ENCODE results near the gene ARHGAP27. TPM values are rescaled to one million over a fixed set of nuclear protein-coding genes. Genes with fewer than 3 reads are reported as not detected.

Gene ARHGAP27
- total and polyA plus RNA-seq, 9 of the 15 experiments (the other 6 are each of a cell fraction or from before 2014, with no cell fraction given), result 0.04 to 4.6 (median 2.1) TPM

- TF ChIP-seq MCM3 (IDR thresholded peaks at IDR 0.05), result no peak
- TF ChIP-seq BMI1 (IDR thresholded peaks at IDR 0.05; ENCODE audit: low read length), result no peak
- no peak for TF ChIP-seq CAMTA2 (CRISPR knock-in tag; conservative IDR thresholded peaks at IDR 0.05)
- no peak for TF ChIP-seq CHD1 (IDR thresholded peaks at IDR 0.05; ENCODE audit: low read length)
- no peak for TF ChIP-seq PTTG1 (tag; IDR thresholded peaks at IDR 0.05; ENCODE audit: low read depth)
- no peak for TF ChIP-seq POLR2G (IDR thresholded peaks at IDR 0.05; ENCODE audit: low read depth, low read length)
- no peak for TF ChIP-seq ZZZ3 (IDR thresholded peaks at IDR 0.05)
- no peak for TF ChIP-seq RBM14 (IDR thresholded peaks at IDR 0.05; ENCODE audit: borderline replicate concordance, insufficient read depth, low read depth, low read length)
- DNase-seq (ENCODE audit: extremely low read depth in 1 of 4, low spot score in 3 of 4) (no peak), FAIRE-seq (no peak), ATAC-seq (no peak)
- no peak overlapping the region for H3K9ac ChIP-seq (ENCODE audit: insufficient read depth in 1 of 2, low read depth in 2 of 2, low read length in 2 of 2)
- H3K36me3 ChIP-seq (ENCODE audit: control insufficient read depth, insufficient read depth, low read length), result no peaks in the 10 kb centered on the region
- no peaks in the 10 kb centered on the region for H4K20me1 ChIP-seq (replicated peaks; ENCODE audit: control insufficient read depth, insufficient read depth, low read length)
- no peak overlapping the region for H2AFZ ChIP-seq (ENCODE audit: low read depth, low read length)
- H3K9me1 ChIP-seq (ENCODE audit: control insufficient read depth, insufficient read depth, low read length), result no peaks in the 10 kb centered on the region
- WGBS (ENCODE audit: insufficient coverage, low coverage, missing lambda C conversion rate), result 6% methylated on average over 7 of the region's 11 CpGs
- intact Hi-C loops (cut with micrococcal nuclease), result loop anchor here (5.0 kb wide), 1 partner anchor 165 kb away; no protein-coding TSS in a partner anchor
- BruUV-seq (replicated peaks), result no TSS peak
- peaks cover 8 to 47% of the 10 kb centered on the region in 2 experiments for H3K4me1 ChIP-seq (replicated peaks in 1 of 2; ENCODE audit: control insufficient read depth in 2 of 2, insufficient read depth in 2 of 2, low read length in 2 of 2)
- H3K4me3 ChIP-seq, result no peak overlapping the region
- POLR2A ChIA-PET, result no interaction called here
- in situ Hi-C loops (cut with MboI), result loop anchor here (10.0 to 25.0 kb wide), 2 partner anchors 207 to 1085 kb away; partner anchors contain the start of gene LRRC37A2
- H3K9me3 ChIP-seq (replicated peaks; ENCODE audit: control insufficient read depth, insufficient read depth, low read depth, low read length), result no peaks in the 10 kb centered on the region; the same call in 1 of the 2 replicates
- no peaks in the 10 kb centered on the region for H3K79me2 ChIP-seq (ENCODE audit: control insufficient read depth, insufficient read depth, low read length)
- H3K27ac ChIP-seq (ENCODE audit: extremely low read depth, low read depth, low read length), result no peak overlapping the region
- no peaks in the 10 kb centered on the region for H3K27me3 ChIP-seq (ENCODE audit: control insufficient read depth in 2 of 2, insufficient read depth in 2 of 2, low read length in 2 of 2)
- CTCF ChIA-PET (ENCODE audit: low intra/inter-chr PET ratio), result no interaction called here
- H3K4me2 ChIP-seq (ENCODE audit: insufficient read depth, low read length), result no peak overlapping the region
Measured at GRCh38 chr17:45427181-45427835, 5.4 kb downstream of the ARHGAP27 start.
